ENCODE measurements around the gene PSTPIP1. TPM values are rescaled to one million over a fixed set of nuclear protein-coding genes. Genes with fewer than 3 reads are reported as not detected.
A peak's percentile ranks its signal among the peaks of the same experiment; 100 is the strongest.

PSTPIP1 gene
- total and polyA plus RNA-seq, 10 donors = 31.1 to 150 (median 84.0) TPM

GRCh38 chr15:77009646-77010311 is 14.9 kb downstream of the PSTPIP1 start:
- intact Hi-C loops (cut with DNase I; ENCODE audit: low total_unique reads) = no loop called here
- 83 to 87% (median 86%) methylated on average over 5 to 14 of the region's 14 CpGs for WGBS, 5 donors
- TF ChIP-seq POLR2AphosphoS5 (IDR thresholded peaks at IDR 0.05) (peak in 1 of 3 donors; percentile 23), CTCF (IDR thresholded peaks at IDR 0.05 in 8 of 11, conservative IDR thresholded peaks at IDR 0.05 in 3 of 11) (no peak)

GRCh38 chr15:77010312-77010686 is 15.4 kb downstream of the PSTPIP1 start:
- H3K27me3 ChIP-seq (replicated peaks in 1 of 7) = no peaks in the 10 kb centered on the region
- H3K4me1 ChIP-seq = peaks cover 18 to 97% (median 55%) of the 10 kb centered on the region in 6 donors
- 83 to 93% (median 92%) methylated on average over 4 of the region's 4 CpGs for WGBS, 5 donors
- peaks cover 0 to 39% (median 0%) of the 10 kb centered on the region in 6 donors for H3K36me3 ChIP-seq
- intact Hi-C loops (cut with DNase I; ENCODE audit: low total_unique reads) = no loop called here
- H3K27ac ChIP-seq = peak overlapping the region in 3 of 8 donors; percentile 42 to 89 (median 85)
- DNase-seq = peak; percentile 51
- H3K9me3 ChIP-seq = no peaks in the 10 kb centered on the region
- H3K4me3 ChIP-seq = no peak overlapping the region
- TF ChIP-seq CTCF (IDR thresholded peaks at IDR 0.05 in 8 of 11, conservative IDR thresholded peaks at IDR 0.05 in 3 of 11) (no peak), POLR2AphosphoS5 (IDR thresholded peaks at IDR 0.05) (no peak), POLR2A (IDR thresholded peaks at IDR 0.05) (no peak)

More at GRCh38 chr15:77009646-77010311, 14.9 kb downstream of the PSTPIP1 start:
- peak overlapping the region in 3 of 8 donors; percentile 42 to 89 (median 85) for H3K27ac ChIP-seq
- H3K4me1 ChIP-seq = peaks cover 15 to 97% (median 51%) of the 10 kb centered on the region in 6 donors
- H3K27me3 ChIP-seq (replicated peaks in 1 of 7) = no peaks in the 10 kb centered on the region
- H3K36me3 ChIP-seq = peaks cover 0 to 39% (median 0%) of the 10 kb centered on the region in 6 donors
- no peaks in the 10 kb centered on the region for H3K9me3 ChIP-seq
- H3K4me3 ChIP-seq = no peak overlapping the region
- peak; percentile 70 for DNase-seq

GRCh38 chr15:77010857-77011256 is 15.9 kb downstream of the PSTPIP1 start:
- 53 to 73% (median 66%) methylated on average over 4 of the region's 4 CpGs for WGBS, 5 donors
- Histone ChIP-seq H3K27ac (peak overlapping the region in 3 of 8 donors; percentile 42 to 89 (median 85)), H3K27me3 (replicated peaks in 1 of 7) (no peaks in the 10 kb centered on the region), H3K36me3 (peaks cover 0 to 39% (median 0%) of the 10 kb centered on the region in 6 donors), H3K4me1 (peaks cover 18 to 97% (median 61%) of the 10 kb centered on the region in 6 donors), H3K4me3 (no peak overlapping the region), H3K9me3 (no peaks in the 10 kb centered on the region)
- TF ChIP-seq CTCF (IDR thresholded peaks at IDR 0.05 in 8 of 11, conservative IDR thresholded peaks at IDR 0.05 in 3 of 11) = no peak
- no peak for DNase-seq
- intact Hi-C loops (cut with DNase I; ENCODE audit: low total_unique reads) = no loop called here

- intact Hi-C loops (cut with DNase I; ENCODE audit: low total_unique reads) = no loop called here
- TF ChIP-seq POLR2A (IDR thresholded peaks at IDR 0.05) (no peak), POLR2AphosphoS5 (IDR thresholded peaks at IDR 0.05) (no peak), CTCF (IDR thresholded peaks at IDR 0.05 in 8 of 11, conservative IDR thresholded peaks at IDR 0.05 in 3 of 11) (no peak)
- no peaks in the 10 kb centered on the region for H3K27me3 ChIP-seq (replicated peaks in 1 of 7)
- peaks cover 0 to 34% (median 0%) of the 10 kb centered on the region in 6 donors for H3K36me3 ChIP-seq
- no peaks in the 10 kb centered on the region for H3K9me3 ChIP-seq
- H3K27ac ChIP-seq = peak overlapping the region in 6 of 8 donors; percentile 44 to 89 (median 78)
- no peak overlapping the region for H3K4me3 ChIP-seq
- H3K4me1 ChIP-seq = peaks cover 23 to 98% (median 73%) of the 10 kb centered on the region in 6 donors
- 90 to 94% (median 92%) methylated on average over 3 of the region's 3 CpGs for WGBS, 5 donors
- DNase-seq = no peak
Observed at GRCh38 chr15:77012117-77012712, 17.3 kb downstream of the PSTPIP1 start.

All from spleen (tissue), 11 donors.